GM12878 (cell line): ENCODE data around the gene YKT6. TPM values are rescaled to one million over a fixed set of nuclear protein-coding genes. Genes with fewer than 3 reads are reported as not detected.

Experiments
- ATAC-seq: fragments of 200-7000 bp; cut with Tn5 transposase; 3 replicates; pipeline ENCODE4 v1.9.1; 2020; ENCODE audit warnings: mild to moderate bottlenecking, moderate library complexity
- BruUV-seq: library from RNA; stranded (reverse); fragments of 400-500 nt; replicated peaks from 2 replicates; lab custom pipeline; 2021; lab: Mats Ljungman, UMichigan
- CTCF ChIA-PET: fragments of 300-600 bp; sonication (Branson Sonifier 250); formaldehyde crosslinking; extraction: SDS; loops from one replicate; lab custom pipeline; 2021; ENCODE audit warnings: inconsistent platforms; lab: Yijun Ruan, JAX
- POLR2A ChIA-PET: fragments of 350-600 bp; formaldehyde crosslinking; extraction: SDS; loops from one replicate; lab custom pipeline; 2021; ENCODE audit warnings: inconsistent platforms; lab: Charles Lee
- RAD21 ChIA-PET: fragments of 300-600 bp; sonication (Branson Sonifier 250); formaldehyde crosslinking; loops from one replicate; lab custom pipeline; 2023; ENCODE audit warnings: antibody characterized with exemption; ENCODE audit not compliant: unreplicated experiment; lab: Charles Lee
- SMC1A ChIA-PET: fragments of 300-600 bp; sonication (Branson Sonifier 250); formaldehyde crosslinking; loops from one replicate; lab custom pipeline; 2023; ENCODE audit not compliant: unreplicated experiment, uncharacterized antibody; lab: Charles Lee
- DNase-seq: peaks from one replicate; pipeline ENCODE4 v3.0.0-alpha.2; 2011; ENCODE audit warnings: low read depth, low spot score
- FAIRE-seq: peaks from 3 replicates; lab custom pipeline; 2011; peaks lifted over from hg19 to GRCh38; lab: Jason Lieb, UNC
- H2AFZ ChIP-seq: 2 replicates; pipeline ENCODE4 v1.6.0; 2011; ENCODE audit warnings: low read depth, low read length, control low read depth; ENCODE audit not compliant: control insufficient read depth
- H3K27ac ChIP-seq: 2 replicates; pipeline ENCODE4 v1.5.1; 2011; ENCODE audit warnings: control low read depth; ENCODE audit not compliant: control insufficient read depth, insufficient read depth
- H3K27me3 ChIP-seq, 2 experiments: replicated peaks in 1 of 2; 2 replicates each; pipeline versions ENCODE4 v1.6.0 to v1.6.1; 2011; ENCODE audit warnings: low read length in 1 of 2; ENCODE audit not compliant: control insufficient read depth in 2 of 2, insufficient read depth in 2 of 2
- H3K36me3 ChIP-seq, 2 experiments: 2 replicates each; pipeline ENCODE4 v1.5.1; 2011; ENCODE audit warnings: low read length in 1 of 2; ENCODE audit not compliant: control insufficient read depth in 2 of 2, insufficient read depth in 2 of 2
- H3K4me1 ChIP-seq: 2 replicates; pipeline ENCODE4 v1.6.1; 2011; ENCODE audit warnings: mild to moderate bottlenecking, low read length, moderate library complexity, mixed read lengths; ENCODE audit not compliant: control insufficient read depth, insufficient read depth
- H3K4me2 ChIP-seq: 2 replicates; pipeline ENCODE4 v1.6.0; 2011; ENCODE audit warnings: control low read depth; ENCODE audit not compliant: control insufficient read depth, insufficient read depth
- H3K4me3 ChIP-seq: fragments of 200-600 bp; sonication (generic); 2 replicates; pipeline ENCODE4 v1.5.1; 2016
- H3K79me2 ChIP-seq: 2 replicates; pipeline ENCODE4 v1.6.0; 2011; ENCODE audit warnings: low read length; ENCODE audit not compliant: control insufficient read depth, insufficient read depth
- H3K9ac ChIP-seq: 2 replicates; pipeline ENCODE4 v1.8.0; 2011; ENCODE audit warnings: low read length, control low read depth, mixed read lengths; ENCODE audit not compliant: control insufficient read depth, insufficient read depth
- H3K9me3 ChIP-seq: replicated peaks from 3 replicates; pipeline ENCODE4 v1.5.1; 2011; ENCODE audit warnings: mild to moderate bottlenecking, low read length; ENCODE audit not compliant: control insufficient read depth, insufficient read depth
- H4K20me1 ChIP-seq: 2 replicates; pipeline ENCODE4 v1.6.0; 2011; ENCODE audit not compliant: control insufficient read depth, insufficient read depth
- ATF2 ChIP-seq: IDR thresholded peaks from 2 replicates; pipeline ENCODE4 v1.6.1; 2012; ENCODE audit warnings: low read length, inconsistent platforms
- FOS ChIP-seq: IDR thresholded peaks from 3 replicates; pipeline ENCODE4 v1.6.1; 2011; ENCODE audit warnings: borderline replicate concordance; ENCODE audit not compliant: insufficient read length; ENCODE audit errors: extremely low read depth
- MEF2B ChIP-seq: fragments of 450-650 bp; IDR thresholded peaks from 2 replicates; pipeline ENCODE4 v1.6.1; 2018; ENCODE audit warnings: mild to moderate bottlenecking, moderate library complexity; ENCODE audit not compliant: partially characterized antibody, poor library complexity, severe bottlenecking
- MTA3 ChIP-seq: IDR thresholded peaks from 2 replicates; pipeline ENCODE4 v1.6.1; 2012; ENCODE audit warnings: low read length, inconsistent platforms, borderline replicate concordance
- PBX3 ChIP-seq: IDR thresholded peaks from 2 replicates; pipeline ENCODE4 v1.6.1; 2011; ENCODE audit warnings: mild to moderate bottlenecking, low read depth, low read length, moderate library complexity; ENCODE audit not compliant: insufficient replicate concordance
- SIN3A ChIP-seq: IDR thresholded peaks from 2 replicates; pipeline ENCODE4 v1.6.1; 2012; ENCODE audit warnings: low read depth, low read length, improper control_type of control experiment
- SPI1 ChIP-seq: IDR thresholded peaks from 2 replicates; pipeline ENCODE4 v1.6.1; 2011; ENCODE audit warnings: low read depth, mild to moderate bottlenecking, low read length, moderate library complexity, borderline replicate concordance; ENCODE audit not compliant: insufficient read depth
- SREBF1 ChIP-seq: IDR thresholded peaks from 2 replicates; pipeline ENCODE4 v1.6.1; 2012; ENCODE audit warnings: mild to moderate bottlenecking, low read length
- STAT1 ChIP-seq: fragments of 450-650 bp; conservative IDR thresholded peaks from 2 replicates; pipeline ENCODE4 v1.6.1; 2014; ENCODE audit warnings: antibody characterized with exemption, mild to moderate bottlenecking
- STAT3 ChIP-seq: IDR thresholded peaks from 2 replicates; pipeline ENCODE4 v1.6.1; 2011; ENCODE audit warnings: low read depth, low read length, improper control_type of control experiment
- TARDBP ChIP-seq: IDR thresholded peaks from 2 replicates; pipeline ENCODE4 v1.6.1; 2016; ENCODE audit warnings: borderline replicate concordance
- ZBTB11 ChIP-seq: fragments of 450-650 bp; formaldehyde crosslinking; IDR thresholded peaks from 2 replicates; pipeline ENCODE4 v1.5.0; 2022; ENCODE audit warnings: mild to moderate bottlenecking, missing genetic modification characterization
- ZNF24 ChIP-seq: fragments of 450-650 bp; IDR thresholded peaks from 2 replicates; pipeline ENCODE4 v1.6.1; 2017; ENCODE audit warnings: antibody characterized with exemption, mild to moderate bottlenecking
- WGBS: methylation state at CpG from one replicate; pipeline ENCODE4 v1.1.6; 2016; ENCODE audit warnings: low lambda C conversion rate; ENCODE audit not compliant: insufficient replicate concordance, insufficient coverage; ENCODE audit errors: missing lambda C conversion rate; 5-methylcytosine and 5-hydroxymethylcytosine counted together
- in situ Hi-C: fragments of 300-500 bp; cut with MboI; formaldehyde crosslinking; loops from 9 replicates; pipeline ENCODE4 v1.14.3; 2018; ENCODE audit warnings: mixed read lengths
- intact Hi-C: fragments of 100-400 bp; cut with micrococcal nuclease; formaldehyde crosslinking; loops from one replicate; pipeline ENCODE4 v1.14.2; 2022; ENCODE audit not compliant: unreplicated experiment
- polyA plus RNA-seq, 11 experiments: library from polyadenylated mRNA; depleted of rRNA in 4 of 11; unstranded in 6 of 11; stranded (reverse) in 5 of 11; fragments of >200 nt; fragmentation: Nextera tagmentation in 4 of 11; fragmentation: Illumina TruSeq in 1 of 11; extraction: Ambion mirVana in 4 of 11; extraction: Trizol in 1 of 11; gene quantifications; 1 replicate in 1 of 11; 2 replicates in 10 of 11; pipeline versions ENCODE4 v1.2.1 to v1.2.3, GENCODE V29; 2011 to 2016; ENCODE audit warnings: inconsistent platforms in 2 of 11, missing spikeins in 2 of 11, low read depth in 1 of 11
- total RNA-seq, 4 experiments: library from RNA; depleted of rRNA in 3 of 4; stranded (reverse); fragments of >200 nt in 3 of 4; fragmentation: Illumina TruSeq in 1 of 4; extraction: Trizol in 1 of 4; gene quantifications; 2 replicates each; pipeline versions ENCODE4 v1.2.1 to v1.2.3, GENCODE V29; 2013 to 2021

Gene YKT6
- total and polyA plus RNA-seq, 10 of the 15 experiments (the other 5 are each of a cell fraction or from before 2014, with no cell fraction given): 1.7 to 95.2 (median 70.5) TPM

GRCh38 chr7:44159824-44160630, 40.8 kb upstream of the YKT6 start (continued):
- TF ChIP-seq ZBTB11 (CRISPR knock-in tag) (no peak), MTA3 (no peak)
- TF ChIP-seq, all 136 proteins: peak for 0

- no peak for DNase-seq
- no peaks in the 10 kb centered on the region for H3K9me3 ChIP-seq
- H3K4me2 ChIP-seq: no peak overlapping the region
- H3K27ac ChIP-seq: no peak overlapping the region
- no TSS peak for BruUV-seq
- in situ Hi-C loops: no loop called here
- no peaks in the 10 kb centered on the region for H3K79me2 ChIP-seq
- CTCF ChIA-PET: no interaction called here
- no peak overlapping the region for H3K9ac ChIP-seq
- H3K36me3 ChIP-seq: no peaks in the 10 kb centered on the region
- SMC1A ChIA-PET: interaction anchor here (1.0 kb wide), 1 partner anchor 9 kb away, joined by 3 read pairs; no protein-coding TSS in a partner anchor
- no peak overlapping the region for H3K4me3 ChIP-seq
- RAD21 ChIA-PET: no interaction called here
- no peak for ATAC-seq
- no peaks in the 10 kb centered on the region for H3K4me1 ChIP-seq
- intact Hi-C loops: no loop called here
- no peak for FAIRE-seq
- no peaks in the 10 kb centered on the region; a peak in 1 of 4 replicates for H3K27me3 ChIP-seq
- no peaks in the 10 kb centered on the region for H4K20me1 ChIP-seq
- POLR2A ChIA-PET: no interaction called here
- H2AFZ ChIP-seq: no peak overlapping the region
- 15% methylated on average over 2 of the region's 2 CpGs for WGBS
- TF ChIP-seq PBX3 (no peak), FOS (no peak), STAT3 (no peak), ZNF24 (no peak), SPI1 (no peak), SREBF1 (no peak), SIN3A (no peak), STAT1 (no peak), TARDBP (no peak), ATF2 (no peak), MEF2B (no peak)
These were observed 39.4 kb upstream of the YKT6 start for GRCh38 chr7:44161371-44161770.
